HEK293 (cell line): Measurements from ENCODE around the gene APOBEC2.
A peak's percentile ranks its signal among the peaks of the same experiment; 100 is the strongest.

Experiments used
- BCL11A ChIP-seq: fragments of 450-650 bp; formaldehyde crosslinking; IDR thresholded peaks from 2 replicates; pipeline ENCODE4 v1.5.1; 2016; ENCODE audit warnings: low read depth, missing biosample characterization, missing genetic modification characterization
- GFI1B ChIP-seq: fragments of 450-650 bp; formaldehyde crosslinking; IDR thresholded peaks from 2 replicates; pipeline ENCODE4 v1.5.1; 2016; ENCODE audit warnings: missing biosample characterization, missing genetic modification characterization
- GLIS1 ChIP-seq: fragments of 450-650 bp; formaldehyde crosslinking; IDR thresholded peaks from 2 replicates; pipeline ENCODE4 v1.5.1; 2016; ENCODE audit warnings: missing biosample characterization, missing genetic modification characterization
- GLIS2 ChIP-seq: fragments of 450-650 bp; formaldehyde crosslinking; IDR thresholded peaks from 2 replicates; pipeline ENCODE4 v1.5.1; 2016; ENCODE audit warnings: missing biosample characterization, missing genetic modification characterization
- KLF10 ChIP-seq: fragments of 450-650 bp; IDR thresholded peaks from 2 replicates; pipeline ENCODE4 v1.5.1; 2018; ENCODE audit warnings: missing biosample characterization, mild to moderate bottlenecking, missing genetic modification characterization
- REPIN1 ChIP-seq: fragments of 450-650 bp; formaldehyde crosslinking; IDR thresholded peaks from 2 replicates; pipeline ENCODE4 v1.5.1; 2017; ENCODE audit warnings: missing biosample characterization, missing genetic modification characterization, low read depth
- SETDB1 ChIP-seq: IDR thresholded peaks from one replicate; pipeline ENCODE4 v1.6.1; 2017; ENCODE audit warnings: mild to moderate bottlenecking, low read length, moderate library complexity, mixed read lengths; ENCODE audit not compliant: insufficient read length
- SP3 ChIP-seq: fragments of 450-650 bp; formaldehyde crosslinking; IDR thresholded peaks from 2 replicates; pipeline ENCODE4 v1.5.1; 2016; ENCODE audit warnings: missing biosample characterization, missing genetic modification characterization
- ZFP41 ChIP-seq: fragments of 450-650 bp; formaldehyde crosslinking; IDR thresholded peaks from 2 replicates; pipeline ENCODE4 v1.5.1; 2016; ENCODE audit warnings: missing biosample characterization, missing genetic modification characterization, borderline replicate concordance
- ZNF10 ChIP-seq: fragments of 450-650 bp; formaldehyde crosslinking; IDR thresholded peaks from 2 replicates; pipeline ENCODE4 v1.5.1; 2017; ENCODE audit warnings: missing biosample characterization, missing genetic modification characterization
- ZNF114 ChIP-seq: fragments of 450-650 bp; formaldehyde crosslinking; IDR thresholded peaks from 2 replicates; pipeline ENCODE4 v1.5.0; 2017; ENCODE audit warnings: missing biosample characterization, missing genetic modification characterization
- ZNF2 ChIP-seq: fragments of 450-650 bp; formaldehyde crosslinking; IDR thresholded peaks from 2 replicates; pipeline ENCODE4 v1.5.1; 2016; ENCODE audit warnings: missing biosample characterization, missing genetic modification characterization
- ZNF221 ChIP-seq: fragments of 450-650 bp; formaldehyde crosslinking; IDR thresholded peaks from 2 replicates; pipeline ENCODE4 v1.5.1; 2017; ENCODE audit warnings: missing biosample characterization, missing genetic modification characterization, borderline replicate concordance
- ZNF223 ChIP-seq: fragments of 450-650 bp; formaldehyde crosslinking; IDR thresholded peaks from 2 replicates; pipeline ENCODE4 v1.5.1; 2016; ENCODE audit warnings: missing biosample characterization, missing genetic modification characterization
- ZNF23 ChIP-seq: fragments of 450-650 bp; formaldehyde crosslinking; IDR thresholded peaks from 2 replicates; pipeline ENCODE4 v1.5.1; 2016; ENCODE audit warnings: missing biosample characterization, missing genetic modification characterization, borderline replicate concordance
- ZNF239 ChIP-seq: fragments of 450-650 bp; formaldehyde crosslinking; IDR thresholded peaks from 2 replicates; pipeline ENCODE4 v1.5.1; 2016; ENCODE audit warnings: missing biosample characterization, missing genetic modification characterization
- ZNF280D ChIP-seq: fragments of 450-650 bp; formaldehyde crosslinking; IDR thresholded peaks from 2 replicates; pipeline ENCODE4 v1.5.1; 2016; ENCODE audit warnings: missing biosample characterization, missing genetic modification characterization
- ZNF311 ChIP-seq: fragments of 450-650 bp; formaldehyde crosslinking; IDR thresholded peaks from 2 replicates; pipeline ENCODE4 v1.5.1; 2017; ENCODE audit warnings: missing biosample characterization, missing genetic modification characterization, borderline replicate concordance
- ZNF354C ChIP-seq: fragments of 450-650 bp; formaldehyde crosslinking; IDR thresholded peaks from 2 replicates; pipeline ENCODE4 v1.5.1; 2016; ENCODE audit warnings: missing biosample characterization, missing genetic modification characterization, low read depth, borderline replicate concordance
- ZNF37A ChIP-seq: fragments of 450-650 bp; IDR thresholded peaks from 2 replicates; pipeline ENCODE4 v1.5.1; 2018; ENCODE audit warnings: missing biosample characterization, missing genetic modification characterization
- ZNF404 ChIP-seq: fragments of 450-650 bp; formaldehyde crosslinking; IDR thresholded peaks from 2 replicates; pipeline ENCODE4 v1.5.1; 2017; ENCODE audit warnings: missing biosample characterization, missing genetic modification characterization
- ZNF488 ChIP-seq: fragments of 450-650 bp; formaldehyde crosslinking; IDR thresholded peaks from 2 replicates; pipeline ENCODE4 v1.5.1; 2016; ENCODE audit warnings: missing biosample characterization, missing genetic modification characterization
- ZNF585B ChIP-seq: fragments of 450-650 bp; formaldehyde crosslinking; IDR thresholded peaks from 2 replicates; pipeline ENCODE4 v1.5.1; 2016; ENCODE audit warnings: missing biosample characterization, missing genetic modification characterization
- ZNF610 ChIP-seq: fragments of 450-650 bp; formaldehyde crosslinking; IDR thresholded peaks from 2 replicates; pipeline ENCODE4 v1.5.1; 2016; ENCODE audit warnings: missing biosample characterization, missing genetic modification characterization, borderline replicate concordance
- ZNF76 ChIP-seq: fragments of 450-650 bp; formaldehyde crosslinking; IDR thresholded peaks from 2 replicates; pipeline ENCODE4; 2016; ENCODE audit warnings: low read depth, missing biosample characterization, missing genetic modification characterization, borderline replicate concordance
- ZNF768 ChIP-seq: fragments of 450-650 bp; formaldehyde crosslinking; IDR thresholded peaks from 2 replicates; pipeline ENCODE4 v1.5.1; 2018; ENCODE audit warnings: missing biosample characterization, mild to moderate bottlenecking, missing genetic modification characterization
- ZNF785 ChIP-seq: fragments of 450-650 bp; formaldehyde crosslinking; IDR thresholded peaks from 2 replicates; pipeline ENCODE4 v1.5.1; 2016; ENCODE audit warnings: missing biosample characterization, missing genetic modification characterization
- ZNF830 ChIP-seq: fragments of 450-650 bp; IDR thresholded peaks from 2 replicates; pipeline ENCODE4 v1.5.0; 2018; ENCODE audit warnings: missing biosample characterization, missing genetic modification characterization, low read depth, mild to moderate bottlenecking, moderate library complexity
- ZSCAN16 ChIP-seq: fragments of 450-650 bp; formaldehyde crosslinking; IDR thresholded peaks from 2 replicates; pipeline ENCODE4 v1.5.1; 2016; ENCODE audit warnings: missing biosample characterization, missing genetic modification characterization
- TF ChIP-seq, protein P1 (sequence below): fragments of 450-650 bp; formaldehyde crosslinking; IDR thresholded peaks from 2 replicates; pipeline ENCODE4; 2016; ENCODE audit warnings: missing biosample characterization, missing genetic modification characterization
- TF ChIP-seq, protein P2 (sequence below): fragments of 450-650 bp; formaldehyde crosslinking; IDR thresholded peaks from 2 replicates; pipeline ENCODE4 v1.5.0; 2017; ENCODE audit warnings: missing biosample characterization, missing genetic modification characterization, borderline replicate concordance

Gene APOBEC2

DNA sequence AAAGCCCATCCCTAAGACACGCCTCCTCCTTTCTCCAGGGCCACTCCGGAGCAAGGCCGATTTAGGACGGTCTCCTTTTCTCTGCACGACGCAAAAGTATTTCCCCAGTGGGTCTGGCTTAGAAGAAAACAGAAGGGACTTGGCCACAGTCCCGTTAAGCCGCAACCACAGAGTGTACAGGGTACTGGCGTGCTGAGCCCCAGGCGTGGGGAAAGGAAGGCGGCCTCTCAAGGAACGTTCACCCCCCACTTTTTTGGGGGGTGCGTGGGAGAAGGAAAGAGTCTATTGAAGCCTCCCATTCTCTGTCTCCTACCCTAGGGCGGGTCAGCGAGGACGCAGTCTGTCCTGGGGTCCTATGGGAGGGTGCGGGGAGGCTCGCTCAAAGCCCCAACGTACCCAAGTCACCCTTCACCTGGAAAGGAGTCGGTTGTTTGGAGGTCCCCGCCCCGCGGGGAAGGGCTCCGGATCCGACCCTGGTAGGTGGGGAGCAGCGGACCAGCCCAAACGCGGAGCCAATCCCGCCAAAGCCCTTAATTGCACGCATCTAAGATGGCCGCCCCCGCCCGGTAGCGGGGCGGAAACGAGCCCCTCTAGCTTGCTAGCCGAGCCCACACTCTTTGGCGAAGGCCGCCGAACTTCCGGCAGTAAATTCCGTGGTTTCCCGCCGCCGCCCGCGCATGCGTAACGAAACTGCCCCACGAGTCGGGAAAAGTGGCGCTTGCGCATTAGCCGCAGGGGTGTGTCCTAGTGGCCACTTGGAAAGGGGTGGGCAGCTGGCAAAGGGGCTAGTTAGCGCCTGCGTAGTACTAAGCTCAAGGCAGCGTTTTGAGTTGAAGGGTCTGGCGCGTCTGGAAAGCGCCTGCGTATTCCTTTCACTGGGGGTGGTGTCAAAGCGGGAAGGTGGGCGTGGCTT, 19.2 kb downstream of the APOBEC2 start, which contains the start of gene OARD1 (continued):
- peak; percentile 84; the same call in 1 of the 2 replicates for TF ChIP-seq ZNF76 (tag by site-specific recombination)
- TF ChIP-seq BCL11A (tag by site-specific recombination): no peak
- no peak for TF ChIP-seq ZFP41 (tag by site-specific recombination)
- TF ChIP-seq ZNF239: no peak
- TF ChIP-seq SP3: peak; percentile 92
- no peak for TF ChIP-seq ZNF610 (tag by site-specific recombination)
- TF ChIP-seq ZSCAN16 (tag by site-specific recombination): no peak
- peak; percentile 68; the same call in 1 of the 2 replicates for TF ChIP-seq ZNF2 (tag by site-specific recombination)
- TF ChIP-seq ZNF23 (tag by site-specific recombination): no peak
- no peak for TF ChIP-seq ZNF223
- no peak for TF ChIP-seq ZNF488 (tag by site-specific recombination)
- no peak for TF ChIP-seq ZNF280D
- TF ChIP-seq ZNF585B (tag by site-specific recombination): no peak
- TF ChIP-seq ZNF10 (tag by site-specific recombination): peak; percentile 86
- no peak for TF ChIP-seq ZNF768 (tag by site-specific recombination)
- TF ChIP-seq, protein P1, sequence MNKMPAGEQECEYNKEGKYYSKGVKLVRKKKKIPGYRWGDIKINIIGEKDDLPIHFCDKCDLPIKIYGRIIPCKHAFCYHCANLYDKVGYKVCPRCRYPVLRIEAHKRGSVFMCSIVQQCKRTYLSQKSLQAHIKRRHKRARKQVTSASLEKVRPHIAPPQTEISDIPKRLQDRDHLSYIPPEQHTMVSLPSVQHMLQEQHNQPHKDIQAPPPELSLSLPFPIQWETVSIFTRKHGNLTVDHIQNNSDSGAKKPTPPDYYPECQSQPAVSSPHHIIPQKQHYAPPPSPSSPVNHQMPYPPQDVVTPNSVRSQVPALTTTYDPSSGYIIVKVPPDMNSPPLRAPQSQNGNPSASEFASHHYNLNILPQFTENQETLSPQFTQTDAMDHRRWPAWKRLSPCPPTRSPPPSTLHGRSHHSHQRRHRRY (tag by site-specific recombination): no peak
- no peak for TF ChIP-seq SETDB1
- no peak for TF ChIP-seq ZNF311 (tag by site-specific recombination)
- TF ChIP-seq ZNF37A (tag by site-specific recombination): no peak
- TF ChIP-seq GLIS1 (tag by site-specific recombination): 0 out of 2 replicates have a peak, but pooled peaks have one; percentile 16
- no peak for TF ChIP-seq ZNF221 (tag by site-specific recombination)
- TF ChIP-seq, protein P2, sequence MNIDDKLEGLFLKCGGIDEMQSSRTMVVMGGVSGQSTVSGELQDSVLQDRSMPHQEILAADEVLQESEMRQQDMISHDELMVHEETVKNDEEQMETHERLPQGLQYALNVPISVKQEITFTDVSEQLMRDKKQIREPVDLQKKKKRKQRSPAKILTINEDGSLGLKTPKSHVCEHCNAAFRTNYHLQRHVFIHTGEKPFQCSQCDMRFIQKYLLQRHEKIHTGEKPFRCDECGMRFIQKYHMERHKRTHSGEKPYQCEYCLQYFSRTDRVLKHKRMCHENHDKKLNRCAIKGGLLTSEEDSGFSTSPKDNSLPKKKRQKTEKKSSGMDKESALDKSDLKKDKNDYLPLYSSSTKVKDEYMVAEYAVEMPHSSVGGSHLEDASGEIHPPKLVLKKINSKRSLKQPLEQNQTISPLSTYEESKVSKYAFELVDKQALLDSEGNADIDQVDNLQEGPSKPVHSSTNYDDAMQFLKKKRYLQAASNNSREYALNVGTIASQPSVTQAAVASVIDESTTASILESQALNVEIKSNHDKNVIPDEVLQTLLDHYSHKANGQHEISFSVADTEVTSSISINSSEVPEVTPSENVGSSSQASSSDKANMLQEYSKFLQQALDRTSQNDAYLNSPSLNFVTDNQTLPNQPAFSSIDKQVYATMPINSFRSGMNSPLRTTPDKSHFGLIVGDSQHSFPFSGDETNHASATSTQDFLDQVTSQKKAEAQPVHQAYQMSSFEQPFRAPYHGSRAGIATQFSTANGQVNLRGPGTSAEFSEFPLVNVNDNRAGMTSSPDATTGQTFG (tag by site-specific recombination): no peak
- TF ChIP-seq KLF10 (tag by site-specific recombination): peak; percentile 99
- no peak for TF ChIP-seq ZNF785 (tag by site-specific recombination)
- no peak for TF ChIP-seq ZNF830
- TF ChIP-seq ZNF404 (tag by site-specific recombination): no peak
- no peak for TF ChIP-seq ZNF114 (tag by site-specific recombination)
- peak; percentile 60 for TF ChIP-seq GLIS2 (tag by site-specific recombination)
- TF ChIP-seq ZNF354C (tag by site-specific recombination): no peak
- no peak for TF ChIP-seq REPIN1 (tag by site-specific recombination)
- TF ChIP-seq GFI1B (tag by site-specific recombination): no peak
